HG03565 (cell line): ENCODE measurements around the gene DTNB.

Experiments
- ATAC-seq: cut with Tn5 transposase; IDR thresholded peaks from one replicate; pipeline ENCODE4 v1.9.1; 2021; ENCODE audit warnings: mild to moderate bottlenecking, moderate library complexity; ENCODE audit not compliant: unreplicated experiment

Gene DTNB

GRCh38 chr2:25331686-25332365, 341.6 kb downstream of the DTNB start:
- ATAC-seq = no peak

GRCh38 chr2:25330937-25331336, 342.4 kb downstream of the DTNB start:
- ATAC-seq = no peak

GRCh38 chr2:25330273-25330672, 343.1 kb downstream of the DTNB start:
- no peak for ATAC-seq

- no peak for ATAC-seq
Measured at GRCh38 chr2:25328152-25329085, 345.0 kb downstream of the DTNB start.
